WTC11 (cell line): Measurements from ENCODE around the gene FAAP24.

ENCODE experiments used
- ATF1 ChIP-seq: sonication (generic); formaldehyde crosslinking; IDR thresholded peaks from 2 replicates; pipeline ENCODE4 v1.8.1; 2023; ENCODE audit warnings: mild to moderate bottlenecking, moderate library complexity, missing genetic modification reagents
- CTCF ChIP-seq: fragments of 200-600 bp; IDR thresholded peaks from 2 replicates; pipeline ENCODE4 v1.8.0; 2022; ENCODE audit warnings: antibody characterized with exemption
- IRF1 ChIP-seq: sonication (generic); formaldehyde crosslinking; IDR thresholded peaks from 2 replicates; pipeline ENCODE4 v1.8.0; 2023; ENCODE audit warnings: missing genetic modification reagents
- JUN ChIP-seq: sonication (generic); formaldehyde crosslinking; IDR thresholded peaks from 2 replicates; pipeline ENCODE4 v1.8.0; 2023; ENCODE audit warnings: mild to moderate bottlenecking, missing genetic modification reagents
- NR1H2 ChIP-seq: sonication (generic); formaldehyde crosslinking; IDR thresholded peaks from 2 replicates; pipeline ENCODE4 v1.9.0; 2021; ENCODE audit warnings: mild to moderate bottlenecking, moderate library complexity, missing genetic modification reagents
- NR3C1 ChIP-seq: sonication (generic); formaldehyde crosslinking; conservative IDR thresholded peaks from 2 replicates; pipeline ENCODE4 v1.8.1; 2023; ENCODE audit warnings: low read depth, mild to moderate bottlenecking, missing genetic modification reagents
- RORB ChIP-seq: fragments of 250-450 bp; sonication (Bioruptor Pico); IDR thresholded peaks from 2 replicates; pipeline ENCODE4 v1.9.0; 2021; ENCODE audit warnings: mild to moderate bottlenecking
- SMAD4 ChIP-seq: sonication (generic); formaldehyde crosslinking; IDR thresholded peaks from 2 replicates; pipeline ENCODE4 v1.8.0; 2022; ENCODE audit warnings: mild to moderate bottlenecking, missing genetic modification reagents
- SP1 ChIP-seq: sonication (generic); formaldehyde crosslinking; conservative IDR thresholded peaks from 2 replicates; pipeline ENCODE4 v1.8.1; 2022; ENCODE audit warnings: missing genetic modification reagents
- TF ChIP-seq, protein P1 (sequence below): sonication (generic); formaldehyde crosslinking; IDR thresholded peaks from 2 replicates; pipeline ENCODE4 v1.8.0; 2022; ENCODE audit warnings: mild to moderate bottlenecking, missing genetic modification reagents
- TF ChIP-seq, protein P2 (sequence below): sonication (generic); formaldehyde crosslinking; IDR thresholded peaks from 2 replicates; pipeline ENCODE4 v1.8.0; 2022; ENCODE audit warnings: missing genetic modification reagents
- TF ChIP-seq, protein P3 (sequence below): sonication (generic); formaldehyde crosslinking; IDR thresholded peaks from 2 replicates; pipeline ENCODE4 v1.8.1; 2023; ENCODE audit warnings: mild to moderate bottlenecking, missing genetic modification reagents

GRCh38 chr19:32998722-32999121, 26.7 kb downstream of the FAAP24 start:
- TF ChIP-seq CTCF (no peak), NR3C1 (CRISPR knock-in tag) (no peak), JUN (CRISPR knock-in tag) (no peak), NR1H2 (CRISPR knock-in tag) (no peak), SMAD4 (CRISPR knock-in tag) (no peak), ATF1 (CRISPR knock-in tag) (no peak), SP1 (CRISPR knock-in tag) (no peak), RORB (CRISPR knock-in tag) (no peak), IRF1 (no peak)
- TF ChIP-seq, protein P1, sequence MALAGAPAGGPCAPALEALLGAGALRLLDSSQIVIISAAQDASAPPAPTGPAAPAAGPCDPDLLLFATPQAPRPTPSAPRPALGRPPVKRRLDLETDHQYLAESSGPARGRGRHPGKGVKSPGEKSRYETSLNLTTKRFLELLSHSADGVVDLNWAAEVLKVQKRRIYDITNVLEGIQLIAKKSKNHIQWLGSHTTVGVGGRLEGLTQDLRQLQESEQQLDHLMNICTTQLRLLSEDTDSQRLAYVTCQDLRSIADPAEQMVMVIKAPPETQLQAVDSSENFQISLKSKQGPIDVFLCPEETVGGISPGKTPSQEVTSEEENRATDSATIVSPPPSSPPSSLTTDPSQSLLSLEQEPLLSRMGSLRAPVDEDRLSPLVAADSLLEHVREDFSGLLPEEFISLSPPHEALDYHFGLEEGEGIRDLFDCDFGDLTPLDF: no peak
- TF ChIP-seq, protein P2, sequence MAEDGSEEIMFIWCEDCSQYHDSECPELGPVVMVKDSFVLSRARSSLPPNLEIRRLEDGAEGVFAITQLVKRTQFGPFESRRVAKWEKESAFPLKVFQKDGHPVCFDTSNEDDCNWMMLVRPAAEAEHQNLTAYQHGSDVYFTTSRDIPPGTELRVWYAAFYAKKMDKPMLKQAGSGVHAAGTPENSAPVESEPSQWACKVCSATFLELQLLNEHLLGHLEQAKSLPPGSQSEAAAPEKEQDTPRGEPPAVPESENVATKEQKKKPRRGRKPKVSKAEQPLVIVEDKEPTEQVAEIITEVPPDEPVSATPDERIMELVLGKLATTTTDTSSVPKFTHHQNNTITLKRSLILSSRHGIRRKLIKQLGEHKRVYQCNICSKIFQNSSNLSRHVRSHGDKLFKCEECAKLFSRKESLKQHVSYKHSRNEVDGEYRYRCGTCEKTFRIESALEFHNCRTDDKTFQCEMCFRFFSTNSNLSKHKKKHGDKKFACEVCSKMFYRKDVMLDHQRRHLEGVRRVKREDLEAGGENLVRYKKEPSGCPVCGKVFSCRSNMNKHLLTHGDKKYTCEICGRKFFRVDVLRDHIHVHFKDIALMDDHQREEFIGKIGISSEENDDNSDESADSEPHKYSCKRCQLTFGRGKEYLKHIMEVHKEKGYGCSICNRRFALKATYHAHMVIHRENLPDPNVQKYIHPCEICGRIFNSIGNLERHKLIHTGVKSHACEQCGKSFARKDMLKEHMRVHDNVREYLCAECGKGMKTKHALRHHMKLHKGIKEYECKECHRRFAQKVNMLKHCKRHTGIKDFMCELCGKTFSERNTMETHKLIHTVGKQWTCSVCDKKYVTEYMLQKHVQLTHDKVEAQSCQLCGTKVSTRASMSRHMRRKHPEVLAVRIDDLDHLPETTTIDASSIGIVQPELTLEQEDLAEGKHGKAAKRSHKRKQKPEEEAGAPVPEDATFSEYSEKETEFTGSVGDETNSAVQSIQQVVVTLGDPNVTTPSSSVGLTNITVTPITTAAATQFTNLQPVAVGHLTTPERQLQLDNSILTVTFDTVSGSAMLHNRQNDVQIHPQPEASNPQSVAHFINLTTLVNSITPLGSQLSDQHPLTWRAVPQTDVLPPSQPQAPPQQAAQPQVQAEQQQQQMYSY (CRISPR knock-in tag): no peak
- TF ChIP-seq, protein P3, sequence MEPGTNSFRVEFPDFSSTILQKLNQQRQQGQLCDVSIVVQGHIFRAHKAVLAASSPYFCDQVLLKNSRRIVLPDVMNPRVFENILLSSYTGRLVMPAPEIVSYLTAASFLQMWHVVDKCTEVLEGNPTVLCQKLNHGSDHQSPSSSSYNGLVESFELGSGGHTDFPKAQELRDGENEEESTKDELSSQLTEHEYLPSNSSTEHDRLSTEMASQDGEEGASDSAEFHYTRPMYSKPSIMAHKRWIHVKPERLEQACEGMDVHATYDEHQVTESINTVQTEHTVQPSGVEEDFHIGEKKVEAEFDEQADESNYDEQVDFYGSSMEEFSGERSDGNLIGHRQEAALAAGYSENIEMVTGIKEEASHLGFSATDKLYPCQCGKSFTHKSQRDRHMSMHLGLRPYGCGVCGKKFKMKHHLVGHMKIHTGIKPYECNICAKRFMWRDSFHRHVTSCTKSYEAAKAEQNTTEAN (CRISPR knock-in tag): no peak
